SK-N-MC (cell line): Measurements from ENCODE around the gene WDR33.

ENCODE experiments used
- EZH2 ChIP-seq: fragments of 200-600 bp; sonication (generic); IDR thresholded peaks from one replicate; pipeline ENCODE4 v1.6.1; 2017; ENCODE audit warnings: antibody characterized with exemption
- FOXP2 ChIP-seq: optimal IDR thresholded peaks from 2 replicates; pipeline ENCODE3; 2011; ENCODE audit warnings: mild to moderate bottlenecking, moderate library complexity; ENCODE audit not compliant: insufficient read depth; ENCODE audit errors: extremely low read length, control extremely low read depth
- POLR2AphosphoS5 ChIP-seq: IDR thresholded peaks from 2 replicates; pipeline ENCODE4 v1.6.1; 2012; ENCODE audit warnings: mild to moderate bottlenecking, low read depth, low read length, borderline replicate concordance

DNA sequence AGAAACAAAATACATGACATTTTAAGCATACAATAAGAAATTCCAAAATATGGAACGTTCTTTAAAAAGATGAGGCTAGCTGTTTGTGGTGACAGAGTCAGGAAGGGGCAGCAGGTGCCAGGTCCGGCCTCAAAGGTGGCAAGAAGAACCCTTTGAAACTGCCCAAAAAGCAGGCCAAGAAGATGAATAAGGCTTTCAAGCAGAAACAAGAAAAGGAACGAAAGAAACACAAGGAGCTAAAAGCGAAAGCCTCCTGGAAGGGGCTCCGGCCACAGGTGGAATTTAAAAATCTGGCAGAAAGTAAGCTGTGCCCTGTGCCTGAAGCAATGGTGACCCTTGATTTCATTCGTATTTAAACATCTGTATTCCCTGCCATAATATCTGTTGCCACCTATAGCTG is 5.5 kb downstream of the WDR33 start:
- TF ChIP-seq EZH2 (no peak), POLR2AphosphoS5 (no peak), FOXP2 (no peak)
